ENCODE measurements around the gene NECTIN4. TPM values are rescaled to one million over a fixed set of nuclear protein-coding genes. Genes with fewer than 3 reads are reported as not detected.

Gene NECTIN4
- total RNA-seq, 2 experiments from 2014 or later = not detected

- ATAC-seq = peak; percentile 95
- intact Hi-C loops (cut with micrococcal nuclease) = no loop called here
- H3K4me1 Mint-ChIP-seq (ENCODE audit: low read depth) = peaks cover 41% of the 10 kb centered on the region
- ChIA-PET POLR2A (interaction anchor here (0.6 to 3.6 kb wide), 15 partner anchors 9 to 331 kb away, joined by 3 to 23 read pairs (median 4); partner anchors contain the start of genes NDUFS2 and UFC1), CTCF (interaction anchor here (0.6 to 3.0 kb wide), 6 partner anchors 11 to 135 kb away, joined by 3 to 10 read pairs (median 4); partner anchors contain the start of genes KLHDC9 and PPOX)
- H3K27ac Mint-ChIP-seq = no peak within 1 kb of the TSS
- peaks cover 31% of the 10 kb centered on the region for H3K36me3 Mint-ChIP-seq (ENCODE audit: low read depth)
- H3K27me3 Mint-ChIP-seq = no peaks in the 10 kb centered on the region
- DNase-seq = peak; percentile 95
- TF ChIP-seq CTCF (IDR thresholded peaks at IDR 0.05) = no peak
- no peaks in the 10 kb centered on the region for H3K9me3 Mint-ChIP-seq
- no peak within 1 kb of the TSS for H3K4me3 Mint-ChIP-seq
Measured at GRCh38 chr1:161132410-161133219, 43.3 kb upstream of the NECTIN4 start, which contains the start of gene DEDD. DEDD (minus strand) TSS chr1:161132667; CDS start chr1:161124462, 8,205 bp downstream.

GRCh38 chr1:161131523-161132409, 42.4 kb upstream of the NECTIN4 start:
- Mint-ChIP-seq H3K27ac (no peak overlapping the region), H3K36me3 (ENCODE audit: low read depth) (peaks cover 38% of the 10 kb centered on the region)

GRCh38 chr1:161130266-161130665, 40.9 kb upstream of the NECTIN4 start:
- Mint-ChIP-seq H3K36me3 (ENCODE audit: low read depth) (peaks cover 43% of the 10 kb centered on the region), H3K4me1 (ENCODE audit: low read depth) (peaks cover 49% of the 10 kb centered on the region), H3K4me3 (no peak overlapping the region), H3K27me3 (no peaks in the 10 kb centered on the region), H3K9me3 (no peaks in the 10 kb centered on the region), H3K27ac (peak overlapping the region; percentile 55)
- POLR2A ChIA-PET = interaction anchor here (0.6 to 1.0 kb wide), 3 partner anchors 24 to 689 kb away, joined by 3 to 4 read pairs (median 3); no protein-coding TSS in a partner anchor
- ATAC-seq = no peak
- CTCF ChIA-PET = interaction anchor here (1.1 kb wide), 1 partner anchor 29 kb away, joined by 3 read pairs; no protein-coding TSS in a partner anchor
- TF ChIP-seq CTCF (IDR thresholded peaks at IDR 0.05) = no peak
- intact Hi-C loops (cut with micrococcal nuclease) = no loop called here
- no peak for DNase-seq

More at GRCh38 chr1:161131523-161132409, 42.4 kb upstream of the NECTIN4 start:
- ChIA-PET CTCF (interaction anchor here (1.1 to 3.0 kb wide), 4 partner anchors 34 to 134 kb away, joined by 3 to 10 read pairs (median 5); partner anchors contain the start of genes KLHDC9 and PPOX), POLR2A (interaction anchor here (0.8 to 3.6 kb wide), 5 partner anchors 12 to 58 kb away, joined by 3 to 23 read pairs (median 6); partner anchors contain the start of gene UFC1)
- intact Hi-C loops (cut with micrococcal nuclease) = no loop called here
- TF ChIP-seq CTCF (IDR thresholded peaks at IDR 0.05) = no peak
- DNase-seq = peak; percentile 28
- Mint-ChIP-seq H3K4me3 (no peak overlapping the region), H3K9me3 (no peaks in the 10 kb centered on the region), H3K4me1 (ENCODE audit: low read depth) (peaks cover 46% of the 10 kb centered on the region), H3K27me3 (no peaks in the 10 kb centered on the region)
- ATAC-seq = no peak

GRCh38 chr1:161128591-161129420, 39.4 kb upstream of the NECTIN4 start:
- intact Hi-C loops (cut with micrococcal nuclease) = no loop called here
- peaks cover 46% of the 10 kb centered on the region for H3K4me1 Mint-ChIP-seq (ENCODE audit: low read depth)
- no peaks in the 10 kb centered on the region for H3K27me3 Mint-ChIP-seq
- no peak overlapping the region for H3K4me3 Mint-ChIP-seq
- ChIA-PET CTCF (interaction anchor here (0.7 to 1.7 kb wide), 5 partner anchors 9 to 175 kb away, joined by 3 to 6 read pairs (median 3); partner anchors contain the start of genes ITLN2, NIT1 and PFDN2), POLR2A (interaction anchor here (0.9 kb wide), 1 partner anchor 83 kb away, joined by 3 read pairs; the partner anchor contains the start of gene USF1)
- H3K9me3 Mint-ChIP-seq = no peaks in the 10 kb centered on the region
- peak overlapping the region; percentile 58 for H3K27ac Mint-ChIP-seq
- no peak for ATAC-seq
- peaks cover 52% of the 10 kb centered on the region for H3K36me3 Mint-ChIP-seq (ENCODE audit: low read depth)
- no peak for DNase-seq
- TF ChIP-seq CTCF (IDR thresholded peaks at IDR 0.05) = no peak
